Femur (tissue), 1 donor: Measurements from ENCODE around the gene ARHGAP30.
"Not testable (repeated sequence)": the region's sequence is repeated elsewhere in the genome, so short reads cannot be mapped to it uniquely, and the experiment has no call there.

ENCODE experiments used
- DNase-seq: peaks from one replicate; pipeline ENCODE4 v3.0.0-alpha.2; 2017

ARHGAP30 gene

GRCh38 chr1:161068306-161069234 is 1.1 kb downstream of the ARHGAP30 start:
- peak; percentile 74 for DNase-seq

GRCh38 chr1:161066694-161067093 is 3.0 kb downstream of the ARHGAP30 start:
- DNase-seq, result no peak

GRCh38 chr1:161065681-161066080 is 4.0 kb downstream of the ARHGAP30 start:
- DNase-seq, result not testable (repeated sequence)

GRCh38 chr1:161063936-161064335 is 5.8 kb downstream of the ARHGAP30 start:
- not testable (repeated sequence) for DNase-seq

GRCh38 chr1:161061419-161061818 is 8.3 kb downstream of the ARHGAP30 start:
- DNase-seq, result no peak

- no peak for DNase-seq
Observed at GRCh38 chr1:161059293-161059692, 10.4 kb downstream of the ARHGAP30 start.

GRCh38 chr1:161054805-161055204 is 14.9 kb downstream of the ARHGAP30 start:
- DNase-seq, result no peak

GRCh38 chr1:161054232-161054631 is 15.5 kb downstream of the ARHGAP30 start:
- no peak for DNase-seq

GRCh38 chr1:161052899-161053298 is 16.8 kb downstream of the ARHGAP30 start:
- DNase-seq, result no peak

GRCh38 chr1:161051219-161051618 is 18.5 kb downstream of the ARHGAP30 start:
- DNase-seq, result no peak

- no peak for DNase-seq
Observed at GRCh38 chr1:161048949-161049722, 20.6 kb downstream of the ARHGAP30 start.

- DNase-seq, result no peak
Observed at GRCh38 chr1:161047436-161048420, 22.0 kb downstream of the ARHGAP30 start.

GRCh38 chr1:161046605-161047228 is 23.0 kb downstream of the ARHGAP30 start:
- DNase-seq, result no peak

- DNase-seq, result peak; percentile 98
Observed at GRCh38 chr1:161045736-161046604, 23.7 kb downstream of the ARHGAP30 start, which contains the start of gene USF1. Gene USF1, minus strand, starts transcription at chr1:161045977. Its CDS starts 2,702 bp downstream, at chr1:161043275.

GRCh38 chr1:161044908-161045735 is 24.6 kb downstream of the ARHGAP30 start:
- DNase-seq, result peak; percentile 78

GRCh38 chr1:161044535-161044907 is 25.2 kb downstream of the ARHGAP30 start:
- DNase-seq, result no peak

- DNase-seq, result no peak
Observed at GRCh38 chr1:161039546-161039945, 30.1 kb downstream of the ARHGAP30 start.

- DNase-seq, result no peak
Observed at GRCh38 chr1:161039154-161039545, 30.5 kb downstream of the ARHGAP30 start.

- DNase-seq, result peak; percentile 75
Observed at GRCh38 chr1:161038523-161039153, 31.1 kb downstream of the ARHGAP30 start, which contains the start of gene TSTD1. Gene TSTD1, minus strand, starts transcription at chr1:161038964. Its CDS starts 75 bp downstream, at chr1:161038889.
